GM12891 (cell line): ENCODE results near the gene SALL2.

Experiments
- DNase-seq: peaks from one replicate; pipeline ENCODE4 v3.0.0; 2011; ENCODE audit warnings: low spot score; ENCODE audit not compliant: insufficient read length
- FAIRE-seq: peaks from 2 replicates; lab custom pipeline; 2011; peaks lifted over from hg19 to GRCh38; lab: Jason Lieb, UNC
- PAX5 ChIP-seq: IDR thresholded peaks from 2 replicates; pipeline ENCODE4 v1.6.1; 2011; ENCODE audit warnings: low read length, moderate library complexity, mild to moderate bottlenecking; ENCODE audit not compliant: insufficient read depth, severe bottlenecking
- POLR2A ChIP-seq: IDR thresholded peaks from 2 replicates; pipeline ENCODE4 v1.6.1; 2011; ENCODE audit warnings: low read depth, low read length, control low read depth
- POLR2AphosphoS5 ChIP-seq: IDR thresholded peaks from 2 replicates; pipeline ENCODE4 v1.6.1; 2011; ENCODE audit warnings: low read depth, low read length, control low read depth
- POU2F2 ChIP-seq: IDR thresholded peaks from 2 replicates; pipeline ENCODE4 v1.6.1; 2011; ENCODE audit warnings: low read depth, mild to moderate bottlenecking, control low read depth, low read length, moderate library complexity
- SPI1 ChIP-seq: IDR thresholded peaks from 2 replicates; pipeline ENCODE4 v1.6.1; 2011; ENCODE audit warnings: low read depth, low read length, control low read depth
- TAF1 ChIP-seq: IDR thresholded peaks from 2 replicates; pipeline ENCODE4 v1.6.1; 2011; ENCODE audit warnings: low read depth, low read length, control low read depth

Gene SALL2

GRCh38 chr14:21543521-21543960, 17.4 kb upstream of the SALL2 start:
- FAIRE-seq (no peak), DNase-seq (no peak)
- TF ChIP-seq POLR2AphosphoS5 (no peak), PAX5 (no peak), POLR2A (no peak), POU2F2 (no peak), SPI1 (no peak), TAF1 (no peak)

GRCh38 chr14:21541413-21542074, 15.4 kb upstream of the SALL2 start:
- TF ChIP-seq POU2F2, result no peak
- no peak for TF ChIP-seq PAX5
- TF ChIP-seq POLR2AphosphoS5, result no peak
- TF ChIP-seq POLR2A, result no peak
- no peak for TF ChIP-seq SPI1
- no peak for TF ChIP-seq TAF1
- FAIRE-seq, result no peak
- no peak for DNase-seq

GRCh38 chr14:21539189-21539940, 13.2 kb upstream of the SALL2 start:
- no peak for FAIRE-seq
- DNase-seq, result no peak
- no peak for TF ChIP-seq POLR2AphosphoS5
- TF ChIP-seq POLR2A, result no peak
- no peak for TF ChIP-seq TAF1
- no peak for TF ChIP-seq SPI1
- TF ChIP-seq POU2F2, result no peak
- TF ChIP-seq PAX5, result no peak

GRCh38 chr14:21537090-21537424, 10.9 kb upstream of the SALL2 start:
- TF ChIP-seq POU2F2 (no peak), TAF1 (no peak), SPI1 (no peak), PAX5 (no peak), POLR2A (no peak), POLR2AphosphoS5 (no peak)
- FAIRE-seq (no peak), DNase-seq (no peak)

- no peak for DNase-seq
- TF ChIP-seq POLR2AphosphoS5 (no peak), POU2F2 (no peak), TAF1 (no peak), POLR2A (no peak), SPI1 (no peak), PAX5 (no peak)
- FAIRE-seq, result no peak
Observed at GRCh38 chr14:21536418-21537089, 10.4 kb upstream of the SALL2 start.

- DNase-seq, result no peak
- FAIRE-seq, result no peak
- TF ChIP-seq POLR2A, result no peak
- TF ChIP-seq POU2F2, result no peak
- TF ChIP-seq PAX5, result no peak
- no peak for TF ChIP-seq SPI1
- TF ChIP-seq TAF1, result no peak
- no peak for TF ChIP-seq POLR2AphosphoS5
Observed at GRCh38 chr14:21535545-21536417, 9.6 kb upstream of the SALL2 start.

GRCh38 chr14:21534576-21534975, 8.4 kb upstream of the SALL2 start:
- FAIRE-seq (no peak), DNase-seq (no peak)
- no peak for TF ChIP-seq TAF1
- TF ChIP-seq POLR2AphosphoS5, result no peak
- TF ChIP-seq PAX5, result no peak
- no peak for TF ChIP-seq POU2F2
- TF ChIP-seq POLR2A, result no peak
- TF ChIP-seq SPI1, result no peak

GRCh38 chr14:21533294-21533693, 7.1 kb upstream of the SALL2 start:
- no peak for TF ChIP-seq SPI1
- TF ChIP-seq POLR2AphosphoS5, result no peak
- no peak for TF ChIP-seq POU2F2
- no peak for TF ChIP-seq TAF1
- TF ChIP-seq POLR2A, result no peak
- TF ChIP-seq PAX5, result no peak
- FAIRE-seq (no peak), DNase-seq (no peak)
